Stimulated activated CD8-positive, alpha-beta memory T cell treated with anti-CD3 and anti-CD28 coated beads, Interleukin-2, amount 100 ng/mL, for 1 hour (primary cell): ENCODE results near the gene GADD45B.
"Not testable (repeated sequence)": the region's sequence is repeated elsewhere in the genome, so short reads cannot be mapped to it uniquely, and the experiment has no call there.

ENCODE experiments used
- DNase-seq, 2 donors: peaks; one replicate each; pipeline ENCODE4 v3.0.0-alpha.2; 2020; ENCODE audit warnings: low read depth in 2 of 2

Gene GADD45B

GRCh38 chr19:2469102-2469914, 6.6 kb upstream of the GADD45B start:
- DNase-seq: no peak

GRCh38 chr19:2469915-2470200, 6.1 kb upstream of the GADD45B start:
- DNase-seq: not testable (repeated sequence)

- peak; percentile 77 to 82 for DNase-seq
These were observed 1.5 kb upstream of the GADD45B start for GRCh38 chr19:2474232-2475017.

DNA sequence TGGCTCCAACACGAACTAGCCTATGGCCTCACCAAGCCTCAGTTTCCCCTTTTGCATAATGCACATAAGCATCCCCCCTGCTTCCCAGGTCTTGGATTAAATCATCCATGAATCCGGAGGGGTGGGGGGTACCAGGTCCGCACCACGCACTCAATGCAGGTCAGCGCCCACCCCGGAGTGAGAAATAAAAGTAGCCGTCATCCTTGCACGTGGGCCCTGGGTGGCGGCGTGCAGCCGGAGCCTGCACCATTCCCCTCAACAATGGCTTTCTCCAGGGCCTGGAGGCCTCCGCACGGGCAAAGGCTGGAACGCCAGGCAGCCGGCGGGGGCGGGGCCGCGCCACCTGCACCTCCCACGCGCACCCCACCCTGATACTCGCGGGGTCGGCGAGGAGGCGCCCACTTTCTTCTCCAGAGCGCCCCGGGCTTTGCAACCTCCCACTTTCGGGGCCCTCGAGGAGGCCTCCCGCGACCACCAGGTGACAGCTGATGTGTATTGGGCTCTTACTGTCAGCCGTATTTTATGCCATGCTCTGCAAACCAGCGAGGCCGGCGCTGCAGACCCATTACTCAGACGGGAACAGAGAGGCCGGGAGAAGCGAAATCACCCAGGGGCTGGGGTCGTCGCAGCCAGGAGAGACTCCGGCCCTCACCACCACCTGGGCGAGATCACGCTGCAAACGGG, 767 bp upstream of the GADD45B start:
- DNase-seq: peak in 1 of 2 donors; percentile 30

DNA sequence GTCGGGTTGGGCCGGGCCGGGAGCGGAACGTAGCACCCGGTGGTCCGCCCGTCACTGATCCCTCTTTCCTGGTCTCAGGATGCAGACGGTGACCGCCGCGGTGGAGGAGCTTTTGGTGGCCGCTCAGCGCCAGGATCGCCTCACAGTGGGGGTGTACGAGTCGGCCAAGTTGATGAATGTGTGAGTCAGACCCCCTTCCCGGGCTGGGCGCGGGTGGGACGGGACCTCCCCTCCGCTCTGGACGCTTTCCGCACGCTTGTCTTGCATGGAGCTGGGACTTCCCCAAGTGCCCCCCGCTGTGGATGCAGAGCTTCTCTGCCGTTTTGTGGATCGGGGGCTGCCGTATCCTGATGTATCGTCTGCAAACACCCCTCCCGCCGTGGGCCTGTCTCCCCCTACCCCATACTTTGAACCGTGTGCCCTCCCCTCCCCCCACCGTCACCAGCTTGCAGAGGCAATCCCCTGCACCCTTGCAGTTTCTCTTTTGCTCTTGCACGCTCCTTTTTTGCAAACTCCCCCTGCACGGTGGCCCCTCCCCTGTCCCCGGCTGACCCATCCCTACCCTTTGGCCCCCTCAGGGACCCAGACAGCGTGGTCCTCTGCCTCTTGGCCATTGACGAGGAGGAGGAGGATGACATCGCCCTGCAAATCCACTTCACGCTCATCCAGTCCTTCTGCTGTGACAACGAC, 669 bp downstream of the GADD45B start:
- peak in 1 of 2 donors; percentile 36 for DNase-seq

DNA sequence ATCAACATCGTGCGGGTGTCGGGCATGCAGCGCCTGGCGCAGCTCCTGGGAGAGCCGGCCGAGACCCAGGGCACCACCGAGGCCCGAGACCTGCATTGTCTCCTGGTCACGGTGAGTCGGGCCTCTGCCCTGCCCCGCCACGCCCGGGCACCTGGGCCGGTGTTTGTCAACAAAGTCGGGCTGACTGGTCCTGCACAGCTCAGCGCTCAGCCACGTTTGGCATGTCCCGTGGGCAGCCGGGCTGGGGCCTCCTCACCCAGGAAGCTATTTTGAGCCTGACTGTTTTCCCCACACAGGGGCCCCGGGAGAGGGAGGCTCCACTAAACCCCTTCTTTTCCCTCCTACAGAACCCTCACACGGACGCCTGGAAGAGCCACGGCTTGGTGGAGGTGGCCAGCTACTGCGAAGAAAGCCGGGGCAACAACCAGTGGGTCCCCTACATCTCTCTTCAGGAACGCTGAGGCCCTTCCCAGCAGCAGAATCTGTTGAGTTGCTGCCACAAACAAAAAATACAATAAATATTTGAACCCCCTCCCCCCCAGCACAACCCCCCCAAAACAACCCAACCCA, 1.3 kb downstream of the GADD45B start:
- DNase-seq: no peak

DNA sequence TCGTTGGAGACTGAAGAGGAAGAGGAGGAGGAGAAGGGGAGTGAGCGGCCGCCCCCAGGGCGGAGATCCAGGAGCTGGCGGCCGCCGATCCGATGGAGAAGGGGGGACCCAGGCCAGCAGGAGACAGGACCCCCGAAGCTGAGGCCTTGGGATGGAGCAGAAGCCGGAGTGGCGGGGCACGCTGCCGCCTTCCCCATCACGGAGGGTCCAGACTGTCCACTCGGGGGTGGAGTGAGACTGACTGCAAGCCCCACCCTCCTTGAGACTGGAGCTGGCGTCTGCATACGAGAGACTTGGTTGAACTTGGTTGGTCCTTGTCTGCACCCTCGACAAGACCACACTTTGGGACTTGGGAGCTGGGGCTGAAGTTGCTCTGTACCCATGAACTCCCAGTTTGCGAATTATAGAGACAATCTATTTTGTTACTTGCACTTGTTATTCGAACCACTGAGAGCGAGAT, 1.8 kb downstream of the GADD45B start:
- no peak for DNase-seq

GRCh38 chr19:2478278-2478755, 2.4 kb downstream of the GADD45B start:
- peak in 1 of 2 donors; percentile 30 for DNase-seq

- peak in 1 of 2 donors; percentile 40 for DNase-seq
These were observed 3.0 kb downstream of the GADD45B start for GRCh38 chr19:2478756-2479555.

DNA sequence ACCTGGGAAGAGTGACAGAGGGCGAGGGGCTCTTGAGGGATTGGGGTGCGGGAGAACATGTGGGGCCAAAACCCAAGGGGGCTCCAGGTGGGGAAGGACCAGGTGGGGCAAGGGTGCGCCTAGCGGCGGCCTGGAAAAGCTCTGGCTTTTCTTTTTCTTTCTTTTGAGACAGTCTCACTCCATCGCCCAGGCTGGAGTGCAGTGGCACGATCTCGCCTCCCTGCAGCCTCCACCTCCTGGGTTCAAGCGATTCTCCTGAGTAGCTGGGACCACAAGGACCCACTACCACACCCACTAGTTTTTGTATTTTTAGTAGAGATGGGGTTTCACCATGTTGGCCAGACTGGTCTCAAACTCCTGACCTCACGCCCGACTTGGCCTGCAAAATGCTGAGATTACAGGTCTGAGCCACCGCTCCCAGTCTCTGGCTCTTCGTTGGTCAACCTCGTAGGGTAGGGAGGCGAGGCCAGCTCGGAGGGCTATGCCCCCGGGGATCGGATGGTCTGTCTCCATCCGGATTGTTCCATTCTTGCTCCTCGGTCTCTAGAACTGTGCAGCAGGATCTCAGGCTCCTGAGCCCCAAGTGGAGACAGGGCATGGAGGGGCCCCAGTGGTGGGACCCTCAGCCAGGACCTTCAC, 3.7 kb downstream of the GADD45B start:
- no peak for DNase-seq

- DNase-seq: no peak
These were observed 5.5 kb downstream of the GADD45B start for GRCh38 chr19:2481466-2481865.

DNA sequence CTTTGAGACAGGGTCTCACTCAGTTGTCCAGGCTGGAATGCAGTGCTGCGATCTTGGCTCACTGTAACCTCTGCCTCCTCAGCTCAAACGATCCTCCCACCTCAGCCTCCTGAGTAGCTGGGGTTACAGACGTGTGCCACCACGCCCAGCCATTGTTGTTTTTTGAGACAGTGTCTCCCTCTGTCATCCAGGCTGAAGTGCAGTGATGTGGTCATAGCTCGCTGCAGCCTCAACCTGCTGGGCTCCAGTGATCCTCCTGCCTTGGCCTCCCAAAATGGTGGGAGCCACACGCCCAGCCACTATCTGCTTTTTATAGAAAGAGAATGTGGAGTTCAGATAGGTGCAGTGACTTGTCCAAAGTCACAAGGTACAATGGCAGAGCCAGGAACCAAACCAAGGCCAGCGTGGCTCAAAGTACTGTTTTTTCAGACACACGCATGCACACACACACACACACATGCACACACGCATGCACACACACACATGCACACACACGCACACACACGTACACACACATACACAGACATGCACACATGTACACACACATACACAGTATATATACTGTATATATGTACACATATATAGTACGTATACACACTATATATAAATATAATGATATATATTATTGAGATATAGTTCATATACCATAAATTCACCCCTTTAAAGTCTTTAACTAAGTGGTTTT, 6.6 kb downstream of the GADD45B start:
- no peak for DNase-seq

GRCh38 chr19:2483084-2483483, 7.2 kb downstream of the GADD45B start:
- no peak for DNase-seq

- no peak for DNase-seq
These were observed 7.7 kb downstream of the GADD45B start for GRCh38 chr19:2483484-2484151.

DNA sequence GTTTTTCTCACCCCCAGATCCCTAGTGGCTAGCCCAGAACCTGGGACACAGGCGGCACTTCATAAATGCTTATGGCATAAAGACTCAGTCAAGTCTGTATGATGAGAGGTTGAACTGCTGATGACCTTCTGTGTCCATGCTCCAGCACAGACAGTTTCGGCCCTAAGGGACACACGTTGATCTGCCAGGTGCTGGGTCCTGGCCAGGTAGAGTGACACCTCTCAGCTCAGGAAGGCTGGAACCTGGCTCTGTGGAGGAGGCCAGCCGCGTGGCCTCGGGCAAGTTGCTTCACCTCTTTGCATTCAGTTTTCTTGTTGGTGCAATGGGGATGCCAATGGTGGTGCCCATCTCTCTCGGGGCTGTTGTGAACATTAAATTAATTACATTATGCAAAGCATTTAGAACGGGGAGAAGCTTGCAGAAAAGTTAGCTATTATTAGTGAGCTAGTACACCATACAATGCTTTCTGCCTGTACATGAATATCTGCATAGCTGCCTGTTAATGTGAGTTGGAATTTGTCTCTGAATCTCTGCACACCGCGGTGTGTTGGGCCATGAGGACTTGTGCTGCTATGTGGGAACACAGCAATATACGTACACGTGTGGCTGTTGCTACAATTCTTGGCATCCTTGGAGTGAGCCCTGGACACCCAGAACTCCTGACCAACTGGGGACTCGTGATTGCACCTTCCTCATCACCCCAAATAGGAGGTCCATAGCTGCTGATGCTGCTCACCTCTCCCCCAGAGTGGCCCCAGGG, 8.4 kb downstream of the GADD45B start:
- no peak for DNase-seq

GRCh38 chr19:2485428-2485827, 9.5 kb downstream of the GADD45B start:
- no peak for DNase-seq

- DNase-seq: no peak
These were observed 11.2 kb downstream of the GADD45B start for GRCh38 chr19:2487090-2487489.

GRCh38 chr19:2487842-2488241, 11.9 kb downstream of the GADD45B start:
- DNase-seq: no peak
